ENCODE data around the gene APPL1.
"Not testable (repeated sequence)": the region's sequence is repeated elsewhere in the genome, so short reads cannot be mapped to it uniquely, and the experiment has no call there.

APPL1 gene

DNA sequence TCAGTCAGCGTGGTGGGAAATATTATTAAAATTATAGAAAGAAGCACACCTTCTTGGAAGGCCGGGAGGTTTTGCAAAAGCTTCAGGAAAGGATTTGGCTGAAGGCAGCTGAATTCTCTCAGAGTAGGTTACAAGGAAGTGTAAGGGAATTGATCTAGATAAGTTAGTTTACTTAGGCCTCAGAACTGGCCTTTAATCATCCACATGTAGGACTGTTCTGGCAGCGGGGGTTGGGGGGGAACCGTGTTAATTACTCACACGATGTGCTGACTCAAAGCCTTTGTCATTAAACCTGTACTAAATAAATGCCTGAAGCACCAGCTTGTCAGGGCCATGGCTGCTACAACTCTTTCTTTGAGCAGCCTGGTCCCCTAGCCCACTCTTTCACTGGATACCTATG is 52.2 kb downstream of the APPL1 start:
- no peaks in the 10 kb centered on the region for H3K4me1 ChIP-seq (ENCODE audit: control insufficient read depth, insufficient read depth, low read length)
- H3K9ac ChIP-seq (ENCODE audit: low read length) = no peak overlapping the region
- H3K9me3 ChIP-seq (ENCODE audit: control insufficient read depth, low read length) = no peaks in the 10 kb centered on the region
- H3K36me3 ChIP-seq (ENCODE audit: control insufficient read depth, insufficient read depth, low read length) = no peaks in the 10 kb centered on the region
- H3K4me3 ChIP-seq (ENCODE audit: low read length) = no peak overlapping the region
- H3K27me3 ChIP-seq (ENCODE audit: control insufficient read depth, insufficient read depth, low read length) = no peaks in the 10 kb centered on the region

DNA sequence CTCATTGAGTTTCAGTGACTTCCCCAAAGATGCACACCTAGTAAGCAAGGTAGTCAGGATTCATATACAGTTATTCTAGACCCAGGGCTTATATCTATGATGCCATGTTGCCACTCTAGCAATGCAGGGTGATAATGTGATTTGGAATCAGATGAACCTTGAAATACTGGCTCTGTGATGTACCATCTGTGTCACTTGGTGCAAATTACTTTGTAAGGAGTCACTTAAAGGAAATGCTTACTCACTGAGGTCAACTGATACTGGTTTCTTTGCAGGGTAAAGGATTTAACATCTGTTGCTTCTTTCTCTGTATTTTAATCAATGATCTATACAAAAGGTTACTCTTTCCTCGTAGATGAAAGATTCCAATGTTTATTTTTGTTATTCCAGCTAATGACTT is 54.2 kb downstream of the APPL1 start:
- Histone ChIP-seq H3K36me3 (ENCODE audit: control insufficient read depth, insufficient read depth, low read length) (no peaks in the 10 kb centered on the region), H3K27me3 (ENCODE audit: control insufficient read depth, insufficient read depth, low read length) (no peaks in the 10 kb centered on the region), H3K9me3 (ENCODE audit: control insufficient read depth, low read length) (no peaks in the 10 kb centered on the region), H3K4me1 (ENCODE audit: control insufficient read depth, insufficient read depth, low read length) (no peaks in the 10 kb centered on the region), H3K9ac (ENCODE audit: low read length) (no peak overlapping the region), H3K4me3 (ENCODE audit: low read length) (no peak overlapping the region)

DNA sequence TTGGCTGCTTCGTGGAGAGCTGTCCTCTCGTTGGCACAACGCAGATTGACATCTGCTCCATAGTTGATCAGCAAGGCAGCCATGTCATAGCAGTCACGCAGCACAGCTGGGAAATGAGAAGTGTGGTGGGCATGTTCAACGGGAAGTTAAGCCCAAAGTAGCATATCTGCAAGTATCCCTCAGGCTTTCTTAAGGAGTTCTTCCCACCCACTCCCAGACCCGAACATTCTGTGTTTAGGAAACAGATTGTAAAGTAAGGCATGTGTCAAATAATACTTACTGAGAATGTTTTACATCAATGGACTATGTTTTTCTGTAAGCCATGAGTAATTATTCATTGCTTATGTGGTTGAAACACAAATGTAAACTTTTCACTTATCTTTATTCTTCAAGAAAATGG is 55.8 kb downstream of the APPL1 start:
- Histone ChIP-seq H3K9me3 (ENCODE audit: control insufficient read depth, low read length) (no peaks in the 10 kb centered on the region), H3K4me1 (ENCODE audit: control insufficient read depth, insufficient read depth, low read length) (no peaks in the 10 kb centered on the region), H3K4me3 (ENCODE audit: low read length) (no peak overlapping the region), H3K27me3 (ENCODE audit: control insufficient read depth, insufficient read depth, low read length) (no peaks in the 10 kb centered on the region), H3K36me3 (ENCODE audit: control insufficient read depth, insufficient read depth, low read length) (no peaks in the 10 kb centered on the region), H3K9ac (ENCODE audit: low read length) (no peak overlapping the region)

DNA sequence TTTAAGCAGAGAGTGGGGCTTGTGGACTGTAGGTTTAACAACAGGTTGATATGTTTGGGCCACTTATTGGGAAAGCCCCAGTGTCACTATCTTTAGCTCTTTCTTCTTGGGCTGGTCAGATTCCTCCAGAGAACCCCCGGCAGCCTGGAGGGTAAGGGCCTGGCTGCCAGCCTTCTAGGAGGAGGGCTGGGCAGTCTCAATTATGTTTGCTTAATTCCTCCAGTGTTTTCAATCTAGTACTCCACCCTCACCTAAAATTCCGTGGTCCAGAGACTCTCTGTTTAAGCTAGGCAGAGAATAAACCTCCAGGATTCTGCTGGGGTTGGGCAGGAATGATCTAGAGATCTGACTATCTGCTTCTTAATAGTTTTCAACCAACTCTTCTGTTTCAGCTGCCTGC is 59.7 kb downstream of the APPL1 start:
- no peaks in the 10 kb centered on the region for H3K36me3 ChIP-seq (ENCODE audit: control insufficient read depth, insufficient read depth, low read length)
- H3K4me1 ChIP-seq (ENCODE audit: control insufficient read depth, insufficient read depth, low read length) = no peaks in the 10 kb centered on the region
- no peaks in the 10 kb centered on the region for H3K27me3 ChIP-seq (ENCODE audit: control insufficient read depth, insufficient read depth, low read length)
- H3K4me3 ChIP-seq (ENCODE audit: low read length) = no peak overlapping the region
- H3K9me3 ChIP-seq (ENCODE audit: control insufficient read depth, low read length) = no peaks in the 10 kb centered on the region
- H3K9ac ChIP-seq (ENCODE audit: low read length) = no peak overlapping the region

DNA sequence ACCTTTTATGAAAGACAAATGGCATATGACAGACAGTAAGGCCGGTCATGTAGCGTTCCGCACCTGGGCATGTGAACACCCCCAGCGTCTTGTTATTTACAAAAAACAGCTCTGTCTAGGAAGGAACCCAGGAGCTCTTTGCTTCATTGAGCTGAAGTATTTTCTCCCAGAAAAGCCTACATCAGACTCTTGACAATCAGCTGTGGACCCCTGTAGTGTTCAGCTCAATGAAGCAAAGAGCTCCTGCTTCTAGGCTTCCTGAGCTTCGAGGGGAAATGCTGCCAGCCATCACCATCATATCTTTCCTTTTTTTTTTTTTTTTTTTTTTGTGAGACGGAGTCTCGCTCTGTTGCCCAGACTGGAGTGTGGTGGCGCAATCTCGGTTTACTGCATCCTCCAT is 60.9 kb downstream of the APPL1 start:
- H3K4me3 ChIP-seq (ENCODE audit: low read length) = no peak overlapping the region
- no peaks in the 10 kb centered on the region for H3K27me3 ChIP-seq (ENCODE audit: control insufficient read depth, insufficient read depth, low read length)
- no peaks in the 10 kb centered on the region for H3K4me1 ChIP-seq (ENCODE audit: control insufficient read depth, insufficient read depth, low read length)
- H3K36me3 ChIP-seq (ENCODE audit: control insufficient read depth, insufficient read depth, low read length) = no peaks in the 10 kb centered on the region
- no peak overlapping the region for H3K9ac ChIP-seq (ENCODE audit: low read length)
- no peaks in the 10 kb centered on the region for H3K9me3 ChIP-seq (ENCODE audit: control insufficient read depth, low read length)

DNA sequence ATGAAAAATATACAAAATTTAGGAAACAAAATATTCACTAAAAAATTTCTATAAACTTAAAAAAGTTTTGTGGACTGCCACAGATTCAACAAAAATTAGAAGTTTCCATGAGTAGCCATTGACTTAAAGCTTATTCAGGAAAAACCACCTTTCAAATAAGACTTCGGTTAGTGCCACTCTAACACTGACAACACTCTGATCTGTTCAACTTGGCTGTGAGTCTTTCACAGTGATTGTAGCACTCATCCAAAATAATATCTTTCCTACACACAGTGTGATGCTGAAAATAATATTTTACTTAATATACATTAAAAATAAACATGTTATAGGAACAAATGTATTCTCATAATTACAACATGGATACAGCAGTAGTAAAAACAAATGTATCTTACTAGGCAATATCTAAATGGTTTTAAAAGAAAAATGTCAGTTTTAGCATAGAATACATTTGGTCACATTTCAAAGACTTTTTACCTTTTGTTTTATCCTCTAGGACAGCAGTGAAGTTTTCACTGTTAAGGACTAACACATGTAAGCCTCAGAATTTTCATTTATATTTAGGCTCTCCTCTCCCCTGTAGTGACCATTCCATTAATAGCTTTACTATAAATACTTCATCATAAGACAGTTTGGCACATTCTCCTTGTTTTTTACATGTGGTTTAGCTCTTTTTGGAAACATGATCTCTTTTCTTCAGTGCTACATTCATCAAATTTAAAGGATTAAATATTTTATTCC is 64.8 kb downstream of the APPL1 start, which contains the start of gene ASB14:
ASB14 (minus strand) TSS at position 527 of the 738 bp plus-strand sequence. CDS start 652 bp downstream, outside the sequence.
- Histone ChIP-seq H3K4me1 (ENCODE audit: control insufficient read depth, insufficient read depth, low read length) (no peaks in the 10 kb centered on the region), H3K27me3 (ENCODE audit: control insufficient read depth, insufficient read depth, low read length) (no peaks in the 10 kb centered on the region), H3K9me3 (ENCODE audit: control insufficient read depth, low read length) (no peaks in the 10 kb centered on the region), H3K9ac (ENCODE audit: low read length) (no peak within 1 kb of the TSS), H3K36me3 (ENCODE audit: control insufficient read depth, insufficient read depth, low read length) (no peaks in the 10 kb centered on the region), H3K4me3 (ENCODE audit: low read length) (no peak within 1 kb of the TSS)

DNA sequence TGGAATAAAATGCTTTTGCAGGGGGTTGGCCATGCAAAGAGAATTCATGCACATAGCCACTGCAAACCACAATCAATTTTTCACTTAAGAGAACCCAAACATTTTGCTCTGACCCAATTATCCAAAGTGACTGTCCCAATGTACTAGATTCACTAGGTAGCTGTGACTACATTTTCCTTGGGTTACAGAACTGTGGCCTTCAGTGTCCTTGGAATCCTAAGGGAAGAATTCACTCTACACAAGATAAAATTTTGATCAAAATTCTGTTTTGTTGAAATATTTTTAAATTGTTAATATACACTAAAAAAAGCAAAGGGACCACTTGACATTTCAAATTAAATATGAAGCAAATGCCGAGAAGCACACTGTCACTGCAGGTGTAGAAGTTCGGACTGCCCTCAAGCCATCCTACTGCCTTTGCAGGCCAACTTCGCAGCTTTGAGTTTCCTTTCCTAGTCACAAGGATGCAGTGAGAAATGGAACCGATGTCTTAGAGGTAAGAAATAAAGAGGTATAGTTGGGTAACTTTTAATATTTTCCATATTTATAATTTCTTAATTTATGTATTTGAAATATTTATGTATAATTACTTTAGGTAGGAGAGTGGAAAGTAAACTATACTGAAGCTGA is 65.5 kb downstream of the APPL1 start:
- Histone ChIP-seq H3K9ac (ENCODE audit: low read length) (no peak overlapping the region), H3K27me3 (ENCODE audit: control insufficient read depth, insufficient read depth, low read length) (no peaks in the 10 kb centered on the region), H3K4me1 (ENCODE audit: control insufficient read depth, insufficient read depth, low read length) (no peaks in the 10 kb centered on the region), H3K9me3 (ENCODE audit: control insufficient read depth, low read length) (no peaks in the 10 kb centered on the region), H3K36me3 (ENCODE audit: control insufficient read depth, insufficient read depth, low read length) (no peaks in the 10 kb centered on the region), H3K4me3 (ENCODE audit: low read length) (no peak overlapping the region)

GRCh38 chr3:57298041-57298440 is 70.5 kb downstream of the APPL1 start:
- H3K9ac ChIP-seq (ENCODE audit: low read length) = no peak overlapping the region
- no peaks in the 10 kb centered on the region for H3K9me3 ChIP-seq (ENCODE audit: control insufficient read depth, low read length)
- no peaks in the 10 kb centered on the region for H3K27me3 ChIP-seq (ENCODE audit: control insufficient read depth, insufficient read depth, low read length)
- H3K4me1 ChIP-seq (ENCODE audit: control insufficient read depth, insufficient read depth, low read length) = no peaks in the 10 kb centered on the region
- H3K4me3 ChIP-seq (ENCODE audit: low read length) = no peak overlapping the region
- no peaks in the 10 kb centered on the region for H3K36me3 ChIP-seq (ENCODE audit: control insufficient read depth, insufficient read depth, low read length)

GRCh38 chr3:57303520-57303919 is 76.0 kb downstream of the APPL1 start:
- H3K4me1 ChIP-seq (ENCODE audit: control insufficient read depth, insufficient read depth, low read length); H3K4me3 ChIP-seq (ENCODE audit: low read length); H3K9ac ChIP-seq (ENCODE audit: low read length); H3K27me3 ChIP-seq (ENCODE audit: control insufficient read depth, insufficient read depth, low read length); H3K36me3 ChIP-seq (ENCODE audit: control insufficient read depth, insufficient read depth, low read length); H3K9me3 ChIP-seq (ENCODE audit: control insufficient read depth, low read length): not testable (repeated sequence)

DNA sequence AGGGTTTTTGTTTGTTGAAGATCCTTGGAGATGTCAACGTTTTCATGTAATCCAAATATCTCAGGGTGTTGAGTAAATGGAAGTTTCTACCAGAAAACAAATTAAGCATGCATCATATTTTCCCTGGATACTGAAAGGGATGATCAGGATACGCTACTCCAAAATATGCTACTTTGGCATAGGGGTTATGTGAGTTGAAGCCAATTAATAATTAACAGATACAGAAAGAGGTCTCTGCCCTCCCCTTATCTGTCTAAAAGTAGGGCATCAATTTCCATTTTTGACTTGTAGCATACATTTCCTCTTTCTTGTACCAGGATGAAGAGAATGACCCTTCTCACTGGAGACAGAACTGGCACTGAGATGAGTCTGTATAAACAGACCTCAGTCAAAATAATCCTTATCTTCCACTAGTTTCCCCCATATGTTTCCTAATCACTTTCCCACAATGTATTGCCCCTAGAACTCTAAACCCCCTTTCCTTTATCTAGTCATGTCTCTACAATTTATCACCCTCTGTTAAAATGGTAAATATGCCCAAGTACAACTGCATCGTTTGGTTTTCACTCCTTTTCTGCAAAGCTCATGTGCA is 82.3 kb downstream of the APPL1 start:
- no peaks in the 10 kb centered on the region for H3K27me3 ChIP-seq (ENCODE audit: control insufficient read depth, insufficient read depth, low read length)

DNA sequence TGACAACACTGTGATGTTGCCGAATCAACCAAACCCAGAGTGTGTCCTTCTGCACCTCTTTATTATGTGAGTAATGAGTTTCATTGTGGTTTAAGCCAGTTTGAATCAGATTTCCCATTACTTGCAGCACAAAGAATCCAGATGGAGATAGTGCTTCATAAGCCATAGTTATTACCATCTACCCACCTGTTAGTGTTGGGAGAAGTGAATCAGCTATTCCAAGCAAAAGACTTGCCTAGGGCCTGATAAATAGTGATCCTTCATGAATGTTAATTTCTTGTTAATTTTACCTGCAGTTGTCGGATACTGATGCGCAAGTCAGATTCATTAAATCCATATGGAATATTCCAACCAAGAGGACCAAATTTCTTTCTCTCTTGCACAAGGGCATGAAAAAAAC is 86.7 kb downstream of the APPL1 start:
- no peaks in the 10 kb centered on the region for H3K27me3 ChIP-seq (ENCODE audit: control insufficient read depth, insufficient read depth, low read length)
- H3K4me3 ChIP-seq (ENCODE audit: low read length) = no peak overlapping the region
- no peaks in the 10 kb centered on the region for H3K4me1 ChIP-seq (ENCODE audit: control insufficient read depth, insufficient read depth, low read length)
- H3K9me3 ChIP-seq (ENCODE audit: control insufficient read depth, low read length) = no peaks in the 10 kb centered on the region
- H3K36me3 ChIP-seq (ENCODE audit: control insufficient read depth, insufficient read depth, low read length) = no peaks in the 10 kb centered on the region
- H3K9ac ChIP-seq (ENCODE audit: low read length) = no peak overlapping the region

More for the DNA sequence above, 82.3 kb downstream of the APPL1 start:
- no peaks in the 10 kb centered on the region for H3K4me1 ChIP-seq (ENCODE audit: control insufficient read depth, insufficient read depth, low read length)
- H3K9ac ChIP-seq (ENCODE audit: low read length) = no peak overlapping the region
- no peak overlapping the region for H3K4me3 ChIP-seq (ENCODE audit: low read length)
- H3K9me3 ChIP-seq (ENCODE audit: control insufficient read depth, low read length) = no peaks in the 10 kb centered on the region
- no peaks in the 10 kb centered on the region for H3K36me3 ChIP-seq (ENCODE audit: control insufficient read depth, insufficient read depth, low read length)
